SU-DHL-6 (cell line): ENCODE measurements around the gene SHTN1.

ENCODE experiments used
- EZH2phosphoT487 ChIP-seq: fragments of 200-600 bp; sonication (generic), shearing (Covaris generic); conservative IDR thresholded peaks from 2 replicates; pipeline ENCODE4 v1.6.1; 2018; ENCODE audit warnings: mild to moderate bottlenecking, antibody characterized with exemption, low read length, moderate library complexity, mixed read lengths
- TF ChIP-seq, protein P1 (sequence below): fragments of 200-600 bp; sonication (generic); IDR thresholded peaks from one replicate; pipeline ENCODE4 v1.5.1; 2017; ENCODE audit warnings: antibody characterized with exemption, mild to moderate bottlenecking, low read length, moderate library complexity; ENCODE audit not compliant: insufficient read depth, poor library complexity, severe bottlenecking

DNA sequence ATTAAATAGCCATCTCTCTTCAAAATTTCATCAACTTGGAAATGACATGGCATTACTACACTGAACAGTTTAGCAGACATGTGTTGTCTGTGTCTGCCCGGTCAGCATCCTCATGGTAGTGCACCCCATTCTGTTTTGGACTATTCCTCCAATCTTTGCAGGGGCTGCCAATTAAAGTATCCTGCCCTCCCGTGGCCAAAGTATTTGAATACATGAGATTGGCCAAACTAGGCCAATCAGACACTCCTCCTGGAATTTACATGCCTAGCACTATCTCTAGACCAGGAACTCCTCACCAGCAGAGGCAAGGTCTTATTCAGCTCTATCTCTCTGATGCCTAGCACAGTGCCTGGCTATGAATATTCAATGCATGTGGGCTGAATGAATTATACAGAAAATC, 4.4 kb downstream of the SHTN1 start:
- TF ChIP-seq, protein P1, sequence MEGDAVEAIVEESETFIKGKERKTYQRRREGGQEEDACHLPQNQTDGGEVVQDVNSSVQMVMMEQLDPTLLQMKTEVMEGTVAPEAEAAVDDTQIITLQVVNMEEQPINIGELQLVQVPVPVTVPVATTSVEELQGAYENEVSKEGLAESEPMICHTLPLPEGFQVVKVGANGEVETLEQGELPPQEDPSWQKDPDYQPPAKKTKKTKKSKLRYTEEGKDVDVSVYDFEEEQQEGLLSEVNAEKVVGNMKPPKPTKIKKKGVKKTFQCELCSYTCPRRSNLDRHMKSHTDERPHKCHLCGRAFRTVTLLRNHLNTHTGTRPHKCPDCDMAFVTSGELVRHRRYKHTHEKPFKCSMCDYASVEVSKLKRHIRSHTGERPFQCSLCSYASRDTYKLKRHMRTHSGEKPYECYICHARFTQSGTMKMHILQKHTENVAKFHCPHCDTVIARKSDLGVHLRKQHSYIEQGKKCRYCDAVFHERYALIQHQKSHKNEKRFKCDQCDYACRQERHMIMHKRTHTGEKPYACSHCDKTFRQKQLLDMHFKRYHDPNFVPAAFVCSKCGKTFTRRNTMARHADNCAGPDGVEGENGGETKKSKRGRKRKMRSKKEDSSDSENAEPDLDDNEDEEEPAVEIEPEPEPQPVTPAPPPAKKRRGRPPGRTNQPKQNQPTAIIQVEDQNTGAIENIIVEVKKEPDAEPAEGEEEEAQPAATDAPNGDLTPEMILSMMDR, result no peak
- TF ChIP-seq EZH2phosphoT487, result no peak
